ENCODE data around the gene GNPDA1.
"Not testable (repeated sequence)": the region's sequence is repeated elsewhere in the genome, so short reads cannot be mapped to it uniquely, and the experiment has no call there.

GNPDA1 gene

GRCh38 chr5:142048272-142048671 is 35.4 kb upstream of the GNPDA1 start:
- Histone ChIP-seq H4K20me1 (ENCODE audit: insufficient read depth, low read length) (no peaks in the 10 kb centered on the region), H3K9me3 (ENCODE audit: low read length) (no peaks in the 10 kb centered on the region), H3K27me3 (ENCODE audit: insufficient read depth, low read length) (no peaks in the 10 kb centered on the region), H3K4me3 (ENCODE audit: low read depth, low read length, poor library complexity, severe bottlenecking) (no peak overlapping the region), H3K36me3 (ENCODE audit: insufficient read depth, low read length) (no peaks in the 10 kb centered on the region), H3F3A (ENCODE audit: insufficient read depth, low read length) (no peaks in the 10 kb centered on the region), H3K27ac (ENCODE audit: low read depth, low read length, poor library complexity, severe bottlenecking) (no peak overlapping the region), H2AFZ (ENCODE audit: low read length) (no peak overlapping the region), H3K79me2 (ENCODE audit: insufficient read depth, low read length) (no peaks in the 10 kb centered on the region), H3K4me2 (ENCODE audit: low read length) (no peak overlapping the region), H3K9ac (ENCODE audit: low read length) (no peak overlapping the region), H3K4me1 (ENCODE audit: insufficient read depth, low read length, severe bottlenecking) (no peaks in the 10 kb centered on the region), H3K9me2 (ENCODE audit: low read depth, low read length) (no peaks in the 10 kb centered on the region)
- TF ChIP-seq CTCF (IDR thresholded peaks at IDR 0.05; ENCODE audit: low read length), result no peak
- no peak for TF ChIP-seq EZH2 (IDR thresholded peaks at IDR 0.05; ENCODE audit: borderline replicate concordance, low read length)

- H3K36me3 ChIP-seq (ENCODE audit: insufficient read depth, low read length), result no peaks in the 10 kb centered on the region
- H3K27me3 ChIP-seq (ENCODE audit: insufficient read depth, low read length), result no peaks in the 10 kb centered on the region
- no peaks in the 10 kb centered on the region for H3F3A ChIP-seq (ENCODE audit: insufficient read depth, low read length)
- no peaks in the 10 kb centered on the region for H3K4me1 ChIP-seq (ENCODE audit: insufficient read depth, low read length, severe bottlenecking)
- no peaks in the 10 kb centered on the region for H3K9me2 ChIP-seq (ENCODE audit: low read depth, low read length)
- H3K4me3 ChIP-seq (ENCODE audit: low read depth, low read length, poor library complexity, severe bottlenecking), result no peak overlapping the region
- no peaks in the 10 kb centered on the region for H3K9me3 ChIP-seq (ENCODE audit: low read length)
- no peak overlapping the region for H3K9ac ChIP-seq (ENCODE audit: low read length)
- TF ChIP-seq CTCF (IDR thresholded peaks at IDR 0.05; ENCODE audit: low read length) (no peak), EZH2 (IDR thresholded peaks at IDR 0.05; ENCODE audit: borderline replicate concordance, low read length) (no peak)
- H3K27ac ChIP-seq (ENCODE audit: low read depth, low read length, poor library complexity, severe bottlenecking), result no peak overlapping the region
- no peaks in the 10 kb centered on the region for H4K20me1 ChIP-seq (ENCODE audit: insufficient read depth, low read length)
- no peak overlapping the region for H3K4me2 ChIP-seq (ENCODE audit: low read length)
- H2AFZ ChIP-seq (ENCODE audit: low read length), result no peak overlapping the region
- no peaks in the 10 kb centered on the region for H3K79me2 ChIP-seq (ENCODE audit: insufficient read depth, low read length)
These were observed 33.4 kb upstream of the GNPDA1 start for GRCh38 chr5:142046191-142046590.

GRCh38 chr5:142040881-142041280 is 28.1 kb upstream of the GNPDA1 start:
- not testable (repeated sequence) for H3K27me3 ChIP-seq (ENCODE audit: insufficient read depth, low read length); H3K9me2 ChIP-seq (ENCODE audit: low read depth, low read length); H4K20me1 ChIP-seq (ENCODE audit: insufficient read depth, low read length); H3K27ac ChIP-seq (ENCODE audit: low read depth, low read length, poor library complexity, severe bottlenecking); H3K79me2 ChIP-seq (ENCODE audit: insufficient read depth, low read length); H3K4me3 ChIP-seq (ENCODE audit: low read depth, low read length, poor library complexity, severe bottlenecking); H3K4me1 ChIP-seq (ENCODE audit: insufficient read depth, low read length, severe bottlenecking); H3F3A ChIP-seq (ENCODE audit: insufficient read depth, low read length); H3K36me3 ChIP-seq (ENCODE audit: insufficient read depth, low read length); H3K4me2 ChIP-seq (ENCODE audit: low read length); H2AFZ ChIP-seq (ENCODE audit: low read length); H3K9me3 ChIP-seq (ENCODE audit: low read length); H3K9ac ChIP-seq (ENCODE audit: low read length)

- no peaks in the 10 kb centered on the region for H3K4me1 ChIP-seq (ENCODE audit: insufficient read depth, low read length, severe bottlenecking)
- H3K9ac ChIP-seq (ENCODE audit: low read length), result no peak overlapping the region
- no peaks in the 10 kb centered on the region for H3K9me3 ChIP-seq (ENCODE audit: low read length)
- no peak overlapping the region for H2AFZ ChIP-seq (ENCODE audit: low read length)
- no peaks in the 10 kb centered on the region for H3F3A ChIP-seq (ENCODE audit: insufficient read depth, low read length)
- no peaks in the 10 kb centered on the region for H3K79me2 ChIP-seq (ENCODE audit: insufficient read depth, low read length)
- no peaks in the 10 kb centered on the region for H4K20me1 ChIP-seq (ENCODE audit: insufficient read depth, low read length)
- no peaks in the 10 kb centered on the region for H3K27me3 ChIP-seq (ENCODE audit: insufficient read depth, low read length)
- no peaks in the 10 kb centered on the region for H3K9me2 ChIP-seq (ENCODE audit: low read depth, low read length)
- TF ChIP-seq EZH2 (IDR thresholded peaks at IDR 0.05; ENCODE audit: borderline replicate concordance, low read length), result no peak
- no peak for TF ChIP-seq CTCF (IDR thresholded peaks at IDR 0.05; ENCODE audit: low read length)
- no peak overlapping the region for H3K4me3 ChIP-seq (ENCODE audit: low read depth, low read length, poor library complexity, severe bottlenecking)
- H3K27ac ChIP-seq (ENCODE audit: low read depth, low read length, poor library complexity, severe bottlenecking), result no peak overlapping the region
- H3K36me3 ChIP-seq (ENCODE audit: insufficient read depth, low read length), result no peaks in the 10 kb centered on the region
- H3K4me2 ChIP-seq (ENCODE audit: low read length), result no peak overlapping the region
These were observed 27.5 kb upstream of the GNPDA1 start for GRCh38 chr5:142040285-142040684.

Data from OCI-LY1 (cell line).